HuH-7.5 (cell line): ENCODE data around the gene CISH.
A peak's percentile ranks its signal among the peaks of the same experiment; 100 is the strongest.

Source experiments
- DNase-seq: peaks from one replicate; pipeline ENCODE4 v3.0.0; 2011; ENCODE audit warnings: low spot score

The CISH gene, protein sequence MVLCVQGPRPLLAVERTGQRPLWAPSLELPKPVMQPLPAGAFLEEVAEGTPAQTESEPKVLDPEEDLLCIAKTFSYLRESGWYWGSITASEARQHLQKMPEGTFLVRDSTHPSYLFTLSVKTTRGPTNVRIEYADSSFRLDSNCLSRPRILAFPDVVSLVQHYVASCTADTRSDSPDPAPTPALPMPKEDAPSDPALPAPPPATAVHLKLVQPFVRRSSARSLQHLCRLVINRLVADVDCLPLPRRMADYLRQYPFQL

DNA sequence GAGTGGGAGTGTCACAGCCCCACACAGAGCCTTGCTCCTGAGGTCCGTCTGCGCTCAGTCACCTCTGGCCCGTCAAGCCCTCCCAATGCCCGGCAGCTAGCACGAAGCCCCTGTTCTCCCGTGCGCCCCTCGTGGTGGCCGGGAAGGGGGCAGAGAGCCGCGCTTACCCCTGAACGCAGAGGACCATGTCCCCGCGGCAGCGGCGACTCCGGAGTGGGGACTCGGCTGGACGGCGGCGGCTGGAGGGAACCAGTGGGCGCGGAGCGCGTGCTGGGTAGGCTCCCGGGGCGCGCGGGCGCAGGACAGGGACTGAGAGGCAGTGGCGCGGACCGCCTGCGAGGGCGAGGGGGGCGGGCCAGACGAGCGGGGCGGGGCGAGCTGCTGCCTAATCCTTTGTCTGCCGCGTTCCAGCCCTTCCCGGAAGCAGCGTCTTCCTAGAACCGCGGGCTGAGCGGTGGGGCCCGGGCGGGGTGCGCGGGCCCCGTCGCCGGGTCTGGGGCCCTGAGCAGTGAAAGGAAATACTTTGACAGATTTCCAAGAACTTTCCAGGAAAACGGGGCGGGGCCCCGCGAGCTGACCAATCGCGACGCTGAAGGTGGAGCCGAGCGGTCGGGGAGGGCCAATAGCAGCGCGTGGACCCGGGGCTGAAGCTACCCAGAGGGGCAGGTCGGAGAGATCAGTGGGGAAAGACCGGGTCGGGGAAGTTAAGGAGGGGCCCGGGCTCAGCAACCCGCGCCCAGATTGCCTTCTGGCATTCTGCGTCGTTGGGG is at the start of gene CISH:
CISH (minus strand) TSS at position 311 of the 770 bp plus-strand sequence; CDS start at position 187, 124 bp downstream.
- DNase-seq, result peak; percentile 93

DNA sequence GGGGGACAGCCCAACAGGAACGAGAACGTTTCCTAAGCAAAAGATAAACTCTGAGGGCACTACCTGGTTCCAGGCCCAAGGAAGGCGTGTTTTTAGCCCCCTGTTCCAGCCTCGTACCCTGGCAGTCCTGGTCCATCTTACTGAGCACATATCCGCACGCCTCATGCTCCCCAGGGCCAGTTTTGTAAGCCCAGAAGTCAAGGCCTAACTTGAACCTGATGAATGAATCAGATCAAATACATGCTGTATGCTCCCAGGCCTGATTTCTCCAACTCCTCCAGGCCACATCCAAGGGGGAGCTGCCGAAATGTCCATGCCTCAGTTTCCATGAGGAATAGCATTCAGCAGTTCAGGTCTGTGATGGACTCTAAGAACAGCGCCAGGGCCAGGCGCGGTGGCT is 48.8 kb upstream of the CISH start:
- DNase-seq, result no peak

DNA sequence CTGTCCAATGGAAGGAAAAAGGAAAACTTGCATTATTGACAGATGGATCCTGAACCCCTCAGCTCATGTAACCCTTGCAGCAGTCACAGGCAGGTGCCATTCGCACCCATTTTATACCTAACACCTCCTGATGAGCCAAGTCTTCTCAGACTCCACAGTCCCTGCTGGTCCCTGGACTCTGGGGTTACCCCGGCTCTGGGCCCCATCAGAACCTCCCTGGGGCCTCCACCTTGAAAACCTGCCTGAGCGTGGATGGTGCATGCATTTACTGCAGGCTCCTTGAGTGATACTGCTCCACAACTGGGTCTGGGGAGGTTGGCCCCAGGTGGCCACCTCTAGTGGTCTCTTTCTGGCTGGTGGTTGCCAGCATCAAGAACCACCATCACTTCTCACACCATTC is 47.3 kb upstream of the CISH start:
- DNase-seq, result no peak

DNA sequence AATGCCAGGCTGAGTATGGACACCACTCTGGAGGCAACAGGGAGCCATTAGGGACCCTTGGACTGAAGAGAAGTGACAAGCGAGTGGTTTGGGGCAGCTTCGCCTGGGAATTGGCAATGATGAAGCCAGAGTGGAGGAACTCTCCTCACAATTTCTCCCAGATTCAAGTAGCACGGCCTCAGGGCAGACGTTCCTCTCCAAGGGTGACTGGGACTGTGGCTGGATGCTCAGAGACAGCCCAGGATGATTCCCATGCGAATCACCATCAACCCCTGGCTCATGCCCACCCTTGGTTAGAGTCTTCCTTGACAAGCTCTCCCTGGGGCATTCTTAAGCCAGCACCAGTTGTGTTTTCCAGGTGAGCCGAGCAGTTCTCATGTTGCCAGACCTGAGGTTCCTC is 46.8 kb upstream of the CISH start:
- no peak for DNase-seq

DNA sequence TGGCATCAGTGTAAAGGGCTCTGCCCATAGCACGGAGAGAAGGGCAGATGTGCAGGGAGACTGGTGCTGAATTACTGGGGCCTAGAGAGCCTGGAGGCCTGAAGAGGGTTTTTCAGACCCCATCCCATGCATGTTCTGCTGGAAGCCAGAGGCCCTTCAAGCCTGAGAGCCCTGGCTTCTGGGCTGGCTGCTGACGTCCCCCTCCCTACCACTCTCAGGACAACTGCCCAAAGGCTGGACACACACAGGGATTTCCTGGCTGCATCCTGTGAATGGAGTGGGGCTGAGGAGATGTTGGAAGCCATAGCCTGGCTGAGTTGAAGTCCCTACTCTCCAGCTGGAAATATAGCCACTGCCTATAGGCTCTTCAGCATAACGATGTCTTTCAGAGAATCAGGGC is 46.2 kb upstream of the CISH start:
- DNase-seq, result no peak

DNA sequence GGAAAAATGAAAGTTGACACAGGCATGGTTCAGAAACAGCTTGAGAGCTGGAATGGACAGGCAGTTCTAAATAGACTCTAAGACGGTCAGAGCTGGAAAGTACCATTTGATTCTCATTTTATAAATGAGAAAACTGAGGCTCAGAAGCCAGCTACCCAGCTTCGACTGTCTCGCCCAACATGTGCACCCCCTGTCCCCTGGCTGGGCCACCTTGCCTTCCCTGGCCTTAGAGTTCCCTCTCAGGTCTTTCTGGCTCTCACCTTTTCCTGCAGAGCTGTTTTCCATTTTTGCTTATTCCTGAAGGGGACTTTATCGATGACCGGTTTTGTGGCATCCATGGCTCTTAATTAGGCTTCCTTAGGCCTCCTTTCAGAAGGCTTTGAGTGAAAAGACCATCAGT is 45.8 kb upstream of the CISH start:
- no peak for DNase-seq

DNA sequence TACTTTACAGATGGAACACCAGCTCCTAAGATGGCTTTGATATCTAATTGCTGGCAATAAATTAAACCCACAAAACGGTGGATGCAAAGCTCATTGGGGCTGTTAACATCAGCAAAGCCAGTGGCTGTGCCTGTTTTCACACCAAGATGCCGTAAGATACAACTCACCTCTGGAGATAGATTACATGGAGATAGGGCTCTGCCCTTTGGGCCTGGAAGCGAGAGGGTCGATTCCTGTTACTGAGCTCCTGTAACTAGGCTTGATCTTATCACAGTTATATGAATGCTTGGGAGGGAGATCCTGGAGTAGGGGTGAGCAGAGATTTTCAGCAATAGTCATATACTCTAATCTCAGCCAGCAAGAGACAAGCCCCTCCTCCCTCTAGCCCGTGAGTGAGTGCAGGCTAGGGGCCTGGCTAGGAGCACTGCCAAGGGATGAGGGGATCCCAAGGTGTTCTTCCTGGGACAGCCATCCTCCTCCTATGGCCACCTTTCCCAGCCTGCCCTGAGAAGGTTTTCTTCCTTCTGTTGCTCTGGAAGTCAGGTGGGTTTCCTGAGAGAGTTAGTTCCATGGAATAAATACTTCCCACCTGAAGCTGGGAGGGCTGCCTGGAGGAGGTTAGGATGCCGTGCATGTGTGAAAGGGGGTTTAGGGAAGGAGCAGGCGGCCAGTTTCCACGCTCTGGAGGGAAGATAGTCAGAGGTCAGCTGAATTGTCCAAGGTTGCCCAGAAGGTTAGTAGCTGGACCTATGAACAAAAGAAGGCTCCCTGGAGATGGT is 45.0 kb upstream of the CISH start:
- no peak for DNase-seq

DNA sequence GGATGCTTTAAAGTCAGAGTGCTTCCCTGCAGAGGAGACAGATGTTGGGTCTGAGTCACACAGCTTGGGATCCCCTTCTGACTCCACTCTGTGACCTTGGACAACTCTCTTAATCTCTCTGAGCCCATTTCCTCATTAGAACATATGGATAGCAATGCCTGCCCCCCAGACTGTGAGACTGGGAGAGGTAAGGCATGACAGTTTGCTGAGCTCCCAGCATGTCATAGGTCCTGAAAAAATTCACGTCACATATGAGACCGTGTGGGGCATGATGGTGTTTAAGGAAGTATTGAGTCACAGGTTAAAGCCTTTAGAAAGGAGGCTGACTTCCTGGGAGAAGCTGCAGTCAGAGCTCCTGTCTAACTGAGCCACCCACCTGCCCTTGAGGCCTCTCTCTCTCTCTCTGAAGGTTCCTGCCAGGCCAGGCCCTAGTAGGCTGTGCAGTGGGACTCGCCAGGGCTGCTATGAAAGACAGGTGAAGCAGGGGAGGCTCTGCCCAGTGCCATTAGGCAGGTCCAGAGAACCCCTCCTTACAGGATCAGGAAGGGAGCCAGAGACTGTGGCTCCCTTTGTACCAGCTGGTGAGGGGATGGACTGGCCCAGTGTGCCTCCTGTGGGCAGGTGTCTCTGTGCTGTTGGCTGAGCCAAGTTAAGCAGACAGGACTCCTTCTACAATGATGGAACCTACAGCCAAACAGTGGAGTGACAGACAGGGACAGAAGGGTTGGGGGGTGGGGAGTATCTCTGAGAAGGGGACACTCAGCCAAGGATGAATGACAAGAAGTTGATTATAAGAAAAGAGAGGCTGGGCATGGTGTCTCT is 43.6 kb upstream of the CISH start:
- no peak for DNase-seq

DNA sequence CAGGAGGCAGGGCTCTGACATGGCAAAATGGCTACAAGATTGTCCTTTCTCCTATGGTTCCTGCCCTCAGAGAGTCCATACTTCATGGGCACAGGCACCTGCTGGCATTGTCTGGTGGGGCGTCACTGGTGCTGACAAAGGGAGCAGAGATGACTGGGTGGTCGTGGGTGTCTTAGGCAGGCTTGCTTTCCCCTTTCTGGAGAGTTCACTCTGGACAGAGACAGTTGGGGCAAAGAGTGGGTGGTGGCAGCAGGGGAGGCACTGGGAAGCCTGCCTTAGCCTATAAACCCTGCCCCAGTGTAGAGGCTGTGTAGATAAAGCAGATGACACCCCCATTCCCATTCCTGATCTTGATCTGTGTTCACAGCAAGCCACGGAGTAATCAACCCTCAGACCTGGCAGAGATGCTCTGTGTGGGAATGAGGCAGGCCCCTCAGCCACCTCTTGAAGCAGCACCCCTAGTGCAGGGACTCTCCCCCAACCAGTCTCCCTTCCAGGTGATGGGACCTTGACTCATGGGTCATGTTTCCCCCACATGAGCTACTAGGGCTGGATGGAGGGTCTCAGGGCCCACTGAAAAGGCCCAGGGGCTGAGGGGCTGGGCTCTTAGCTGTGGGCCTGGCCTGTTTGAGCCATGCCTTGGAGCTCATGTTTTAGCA is 42.5 kb upstream of the CISH start:
- no peak for DNase-seq

DNA sequence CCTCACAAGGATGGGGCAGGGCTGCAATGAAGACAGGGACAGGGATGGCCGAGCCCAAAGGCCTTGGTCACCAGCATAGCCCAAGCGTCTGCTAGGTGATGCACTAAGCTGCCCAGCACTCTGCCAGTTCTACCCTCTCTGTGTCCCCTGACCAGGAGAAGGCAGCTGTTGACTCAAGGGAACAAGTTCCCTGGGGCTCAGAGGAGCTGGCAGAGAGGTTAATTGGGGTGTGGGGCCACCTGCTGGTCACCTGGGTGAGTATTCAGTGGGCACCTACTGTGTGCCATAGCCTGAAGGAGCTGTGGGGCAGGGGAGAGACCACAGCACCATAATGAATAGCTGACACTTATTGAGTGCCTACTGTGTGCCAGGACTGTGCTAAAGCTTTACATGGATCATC is 41.1 kb upstream of the CISH start:
- peak; percentile 27 for DNase-seq

DNA sequence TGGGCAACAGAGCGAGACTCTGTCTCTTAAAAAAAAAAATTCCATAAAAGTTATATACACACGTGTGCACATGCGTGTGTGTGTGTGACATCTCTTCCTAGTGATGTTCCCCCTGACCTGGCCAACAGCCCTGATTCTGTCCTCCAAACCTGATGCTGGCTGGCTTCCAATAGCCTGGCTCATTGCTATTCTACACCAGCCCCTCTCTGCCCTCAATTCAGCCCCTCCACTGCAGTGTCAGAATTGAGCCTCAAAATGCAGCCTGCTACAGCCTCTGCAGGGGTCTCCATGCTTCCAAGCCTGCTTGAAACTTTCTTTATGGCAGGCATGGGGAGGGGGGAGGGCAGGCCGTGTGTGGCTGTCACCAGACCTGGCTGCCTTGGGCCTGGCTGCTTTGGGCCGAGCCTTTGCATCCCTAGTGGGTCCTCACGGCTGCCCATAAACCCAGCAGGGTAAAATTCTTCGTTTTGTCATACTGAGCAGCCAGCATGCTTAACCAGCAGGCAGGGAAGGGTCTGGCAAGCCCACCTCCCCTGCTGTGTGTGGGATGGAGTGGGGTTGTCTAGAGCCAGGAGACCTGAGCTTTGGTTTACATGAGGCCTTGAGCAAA is 40.5 kb upstream of the CISH start:
- no peak for DNase-seq

DNA sequence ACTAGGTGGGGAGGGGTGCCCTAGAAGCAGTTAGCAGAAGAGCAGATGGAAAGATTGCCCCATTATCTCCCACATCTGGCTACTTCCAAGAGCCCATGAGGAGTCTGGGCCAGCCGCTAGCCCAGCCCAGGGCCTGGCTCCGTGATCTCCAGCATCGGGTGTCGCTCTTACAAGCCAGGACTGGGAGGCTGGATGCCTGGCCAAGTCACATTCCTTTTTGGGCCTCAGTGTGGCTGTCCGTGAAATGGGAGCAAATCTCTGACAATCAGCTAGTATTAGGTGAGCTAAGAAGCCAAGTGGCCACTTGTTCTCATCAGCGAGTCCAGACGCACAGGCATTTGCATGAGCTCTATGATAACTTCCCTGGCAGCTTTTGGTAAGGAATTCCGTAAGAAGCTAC is 39.9 kb upstream of the CISH start:
- no peak for DNase-seq

DNA sequence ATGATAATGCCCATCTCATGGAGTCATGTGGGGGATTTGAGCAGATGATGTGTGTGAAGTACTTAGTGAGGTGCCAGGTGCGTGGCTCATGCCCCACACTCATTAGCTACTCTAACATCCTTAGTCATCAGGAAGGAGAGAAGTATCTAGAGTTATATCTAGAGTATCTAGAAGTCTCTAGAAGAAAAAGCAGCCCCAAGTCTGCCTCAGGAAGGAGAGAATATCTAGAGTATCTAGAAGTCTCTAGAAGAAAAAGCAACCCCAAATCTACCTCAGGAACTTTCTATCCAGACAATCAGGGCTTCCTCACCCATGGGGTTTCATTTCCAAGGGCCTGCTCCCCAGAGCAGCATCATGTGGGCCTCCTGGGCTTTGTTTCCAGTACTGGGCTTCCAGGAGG is 38.4 kb upstream of the CISH start:
- no peak for DNase-seq

DNA sequence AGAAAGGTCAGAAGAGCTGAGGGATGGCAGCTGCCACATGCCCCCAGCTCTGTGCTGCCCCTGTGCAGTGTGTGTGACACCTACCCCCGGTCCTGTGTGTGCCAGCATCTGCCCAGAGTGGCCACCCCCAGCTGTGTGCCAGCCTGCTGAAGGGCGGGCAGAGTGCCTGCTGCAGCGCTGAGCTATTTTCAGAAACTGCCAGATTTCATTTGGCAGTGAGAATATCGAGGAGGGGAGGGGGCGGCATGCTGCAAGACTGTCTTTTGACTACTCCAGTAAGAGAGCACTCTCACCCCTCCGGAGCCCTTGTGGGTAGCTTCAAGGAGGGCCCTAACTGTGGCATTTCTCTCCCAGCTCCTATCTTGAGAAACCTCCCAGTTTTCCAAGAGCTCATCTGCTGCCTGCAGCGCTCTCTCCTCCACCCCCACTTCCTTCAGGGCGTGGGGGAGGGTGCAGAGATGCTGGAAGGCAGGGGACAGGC is 37.9 kb upstream of the CISH start:
- DNase-seq, result no peak

DNA sequence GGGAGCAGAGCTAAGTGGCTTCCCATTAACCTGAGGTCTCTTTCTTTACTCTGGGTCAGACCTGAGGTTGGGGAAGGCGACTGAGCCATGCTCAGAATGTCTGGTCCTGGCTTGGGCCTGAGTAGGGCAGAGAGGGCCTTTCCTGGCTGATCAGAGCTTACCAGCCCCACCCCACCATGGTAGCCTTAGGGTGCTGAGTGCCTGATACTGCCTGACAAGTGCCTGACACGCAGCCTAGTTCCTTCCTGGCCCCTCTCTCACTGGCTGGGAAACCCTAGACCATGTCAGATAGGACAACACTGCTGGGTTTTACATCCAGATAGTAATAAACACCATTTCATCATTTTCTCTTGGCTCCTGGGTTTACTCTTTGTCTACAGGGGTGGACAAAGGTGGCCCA is 37.4 kb upstream of the CISH start:
- DNase-seq, result no peak

DNA sequence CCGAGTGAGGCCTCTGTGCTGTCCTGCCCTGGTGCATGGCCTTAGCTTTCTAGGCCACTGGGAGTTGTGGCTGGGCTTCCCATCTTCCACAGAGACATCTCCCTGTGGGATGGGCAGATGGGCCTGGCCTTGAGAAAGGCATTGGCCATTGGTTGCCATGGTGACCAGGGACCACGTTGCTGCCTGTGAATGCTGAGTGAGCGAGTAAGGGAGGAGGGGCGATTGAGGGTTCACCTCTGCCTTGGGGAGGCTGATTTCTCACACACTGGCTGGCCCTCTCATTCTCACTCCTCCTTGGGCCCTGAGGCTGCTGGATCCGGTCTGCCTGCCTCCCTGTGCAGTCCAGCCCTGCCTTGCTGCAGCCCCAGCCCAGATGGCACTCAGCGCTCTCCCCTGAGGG is 36.7 kb upstream of the CISH start:
- DNase-seq, result no peak

DNA sequence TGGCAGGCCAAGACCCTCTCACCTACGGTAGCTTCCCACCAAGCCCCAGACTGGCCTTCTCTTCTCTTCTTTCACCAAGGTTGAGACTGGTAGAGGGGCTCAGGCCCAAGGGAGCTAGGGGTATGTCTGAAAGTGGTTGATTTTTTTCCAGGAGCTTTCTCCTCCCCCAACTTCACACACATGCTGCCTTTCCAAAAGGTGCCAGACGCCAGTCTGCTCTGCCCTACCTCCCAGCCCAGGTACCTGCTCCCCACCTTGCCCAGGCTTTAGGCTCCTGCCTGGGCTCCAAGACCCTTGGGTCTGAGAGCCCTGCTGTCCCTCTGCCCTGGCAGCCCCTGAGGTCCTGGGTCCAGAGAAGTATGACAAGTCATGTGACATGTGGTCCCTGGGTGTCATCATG is 33.8 kb upstream of the CISH start:
- DNase-seq, result no peak

DNA sequence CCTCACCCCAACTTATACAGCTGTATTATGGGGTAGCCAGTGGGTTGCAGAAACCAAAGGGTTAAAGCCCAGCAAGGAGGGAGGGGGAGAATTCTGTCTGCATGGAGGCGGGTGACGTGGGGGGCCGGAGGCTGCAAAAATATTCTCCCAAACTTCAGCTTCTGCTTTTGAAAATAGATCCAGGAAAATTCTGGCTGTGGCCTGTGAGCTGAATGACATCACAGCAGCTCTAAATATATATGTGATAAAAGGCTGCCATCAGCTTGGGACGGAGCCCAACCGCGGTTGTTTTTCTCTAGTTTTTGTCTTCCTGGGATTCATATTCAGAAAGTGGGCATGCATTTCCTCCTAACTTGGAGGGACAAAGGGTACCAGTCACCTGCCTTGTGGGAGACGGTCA is 33.0 kb upstream of the CISH start:
- no peak for DNase-seq

DNA sequence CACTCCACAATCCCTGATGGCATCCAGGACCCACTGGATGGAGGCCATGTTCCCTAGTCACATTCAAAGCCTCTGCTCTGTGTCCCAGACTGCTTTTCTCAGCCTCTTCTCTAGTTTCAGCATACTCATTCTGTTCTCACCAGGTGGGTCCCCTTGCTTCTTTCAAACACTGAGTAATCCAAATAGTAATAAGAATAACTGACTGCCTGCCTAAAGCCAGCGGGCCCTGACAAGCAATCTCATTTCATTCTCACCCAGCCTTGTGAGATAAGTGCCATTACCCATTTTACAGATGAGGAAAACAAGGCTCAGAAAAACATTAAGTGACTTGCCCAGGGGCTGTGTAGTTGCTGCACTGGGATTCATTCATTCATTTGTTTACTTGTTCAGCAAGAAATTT is 30.8 kb upstream of the CISH start:
- no peak for DNase-seq

DNA sequence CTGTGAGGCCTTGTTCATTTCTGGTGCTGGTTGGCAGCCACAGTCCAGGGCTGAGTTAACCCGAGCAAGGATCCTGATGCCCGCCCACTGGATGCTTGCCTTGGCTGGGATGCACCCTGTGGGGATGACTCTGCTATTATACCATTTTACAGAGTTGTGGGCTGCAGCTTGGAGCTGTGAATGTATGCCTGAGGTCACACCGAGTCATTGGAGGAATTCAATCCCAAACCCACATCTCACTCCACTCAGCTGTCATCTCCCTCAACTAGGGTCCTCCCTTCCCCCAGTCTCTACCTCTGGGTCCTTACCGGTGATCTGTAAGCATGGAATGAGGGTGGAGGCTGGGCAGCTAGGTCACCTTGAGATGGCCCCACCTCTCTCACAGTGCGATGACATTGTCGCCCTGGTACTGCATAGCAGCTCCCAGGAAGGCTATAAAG is 27.5 kb upstream of the CISH start:
- DNase-seq, result no peak

DNA sequence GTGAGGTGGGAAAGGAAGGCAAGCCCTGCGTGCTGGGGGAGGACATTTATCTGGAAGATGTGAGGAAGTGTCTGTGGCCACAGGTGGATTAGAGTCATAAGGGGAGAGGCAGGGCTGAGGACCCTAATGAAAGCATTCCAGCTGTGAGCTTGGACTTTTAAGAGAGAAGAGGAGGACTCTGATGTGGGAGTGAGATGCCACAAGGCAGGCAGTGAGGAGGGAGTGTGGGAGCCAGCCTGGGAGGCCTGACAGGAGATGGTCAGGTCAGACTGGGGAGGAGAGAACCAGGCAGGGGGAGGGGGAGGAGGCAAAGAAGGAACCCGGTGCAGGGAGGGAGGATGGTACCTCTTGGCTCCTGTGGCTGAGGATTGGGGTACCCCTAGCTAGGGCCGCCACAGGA is 26.4 kb upstream of the CISH start:
- no peak for DNase-seq
